Trophoblast cell (in vitro differentiated cells and primary cell): ENCODE measurements around the gene CASZ1.

Source experiments
- DNase-seq, 2 donors: peaks; one replicate each; pipeline ENCODE4 v3.0.0-alpha.2; 2016
- H2AFZ ChIP-seq: 2 replicates; pipeline ENCODE4 v1.6.1; 2013; ENCODE audit warnings: low read length, moderate library complexity, mild to moderate bottlenecking; ENCODE audit not compliant: insufficient read depth, poor library complexity
- H2AK5ac ChIP-seq: 2 replicates; pipeline ENCODE4 v1.6.1; 2013; ENCODE audit warnings: mild to moderate bottlenecking, low read length
- H2BK120ac ChIP-seq: 2 replicates; pipeline ENCODE4 v1.6.1; 2013; ENCODE audit warnings: low read length, mild to moderate bottlenecking, moderate library complexity; ENCODE audit not compliant: insufficient read depth, poor library complexity
- H2BK12ac ChIP-seq: 2 replicates; pipeline ENCODE4 v1.6.1; 2013; ENCODE audit warnings: mild to moderate bottlenecking, low read length, moderate library complexity
- H2BK5ac ChIP-seq: 2 replicates; pipeline ENCODE4 v1.6.1; 2013; ENCODE audit warnings: low read length, low read depth, moderate library complexity, mild to moderate bottlenecking; ENCODE audit not compliant: poor library complexity
- H3K14ac ChIP-seq: 2 replicates; pipeline ENCODE4 v1.6.1; 2013; ENCODE audit warnings: mild to moderate bottlenecking, low read length
- H3K18ac ChIP-seq: 2 replicates; pipeline ENCODE4 v1.6.1; 2013; ENCODE audit warnings: mild to moderate bottlenecking, low read length
- H3K23ac ChIP-seq: 2 replicates; pipeline ENCODE4 v1.6.1; 2013; ENCODE audit warnings: low read length
- H3K27ac ChIP-seq: 2 replicates; pipeline ENCODE4 v1.5.1; 2013; ENCODE audit warnings: low read depth, mild to moderate bottlenecking, inconsistent platforms, low read length, moderate library complexity
- H3K27me3 ChIP-seq: 2 replicates; pipeline ENCODE4 v1.6.1; 2013; ENCODE audit warnings: inconsistent platforms, mild to moderate bottlenecking, low read length, moderate library complexity; ENCODE audit not compliant: insufficient read depth
- H3K36me3 ChIP-seq, 2 experiments: 1 replicate in 1 of 2; 2 replicates in 1 of 2; pipeline ENCODE4 v1.6.1; 2013; ENCODE audit warnings: low read length in 2 of 2, mild to moderate bottlenecking in 2 of 2, moderate library complexity in 1 of 2; ENCODE audit not compliant: insufficient read depth in 2 of 2, control insufficient read depth in 1 of 2
- H3K4ac ChIP-seq: 2 replicates; pipeline ENCODE4 v1.6.1; 2013; ENCODE audit warnings: low read depth, mild to moderate bottlenecking, low read length, moderate library complexity
- H3K4me1 ChIP-seq, 2 experiments: 1 replicate in 1 of 2; 2 replicates in 1 of 2; pipeline ENCODE4 v1.6.1; 2013; ENCODE audit warnings: low read length in 2 of 2, mild to moderate bottlenecking in 2 of 2, moderate library complexity in 1 of 2; ENCODE audit not compliant: insufficient read depth in 2 of 2, control insufficient read depth in 1 of 2
- H3K4me2 ChIP-seq: 2 replicates; pipeline ENCODE4 v1.6.1; 2013; ENCODE audit warnings: inconsistent platforms, mild to moderate bottlenecking, low read length, moderate library complexity
- H3K4me3 ChIP-seq: 2 replicates; pipeline ENCODE4 v1.5.1; 2013; ENCODE audit warnings: mild to moderate bottlenecking, low read depth, low read length, inconsistent platforms
- H3K79me1 ChIP-seq: one replicate; pipeline ENCODE4 v1.6.1; 2013; ENCODE audit warnings: low read length
- H3K79me2 ChIP-seq: 2 replicates; pipeline ENCODE4 v1.6.1; 2013; ENCODE audit warnings: low read length, mild to moderate bottlenecking; ENCODE audit not compliant: control insufficient read depth, insufficient read depth, poor library complexity
- H3K9ac ChIP-seq: 2 replicates; pipeline ENCODE4 v1.6.1; 2013; ENCODE audit warnings: mild to moderate bottlenecking, low read length
- H3K9me3 ChIP-seq: 2 replicates; pipeline ENCODE4 v1.6.1; 2013; ENCODE audit warnings: low read depth, mild to moderate bottlenecking, control low read depth, inconsistent platforms, low read length; ENCODE audit not compliant: insufficient read depth
- H4K12ac ChIP-seq: 2 replicates; pipeline ENCODE4 v1.6.1; 2013; ENCODE audit warnings: low read depth, mild to moderate bottlenecking, low read length, moderate library complexity
- H4K8ac ChIP-seq: 2 replicates; pipeline ENCODE4 v1.6.1; 2013; ENCODE audit warnings: low read depth, mild to moderate bottlenecking, low read length, moderate library complexity
- H4K91ac ChIP-seq: one replicate; pipeline ENCODE4 v1.6.1; 2013; ENCODE audit warnings: low read depth, mild to moderate bottlenecking, low read length, moderate library complexity
- WGBS: extraction: QIAGEN DNeasy Blood & Tissue Kit; methylation state at CpG from one replicate; pipeline ENCODE4 v1.1.7; 2013; ENCODE audit warnings: missing lambda C conversion rate; ENCODE audit not compliant: insufficient read length, insufficient coverage; ENCODE audit errors: extremely low coverage; 5-methylcytosine and 5-hydroxymethylcytosine counted together

CASZ1 gene

GRCh38 chr1:10736634-10737586, 59.5 kb downstream of the CASZ1 start:
- Histone ChIP-seq H3K27ac (no peak overlapping the region), H2BK5ac (no peak overlapping the region), H3K9ac (no peak overlapping the region), H4K12ac (no peak overlapping the region), H4K8ac (no peak overlapping the region), H3K27me3 (no peaks in the 10 kb centered on the region), H2AK5ac (no peak overlapping the region), H3K4me2 (no peak overlapping the region), H3K23ac (no peak overlapping the region), H3K9me3 (no peaks in the 10 kb centered on the region), H2AFZ (no peak overlapping the region), H3K4me1 (no peaks in the 10 kb centered on the region), H3K79me1 (no peaks in the 10 kb centered on the region), H3K36me3 (no peaks in the 10 kb centered on the region), H3K14ac (no peak overlapping the region), H3K18ac (no peak overlapping the region), H2BK12ac (no peak overlapping the region), H3K79me2 (no peaks in the 10 kb centered on the region), H3K4me3 (no peak overlapping the region), H4K91ac (no peak overlapping the region), H2BK120ac (no peak overlapping the region), H3K4ac (no peak overlapping the region)
- whole genome bisulfite sequencing, result no CpG with 5 or more reads among the region's 27 CpGs
- DNase-seq, result no peak

- H3K4ac ChIP-seq, result no peak overlapping the region
- no peaks in the 10 kb centered on the region for H3K79me1 ChIP-seq
- H3K23ac ChIP-seq, result no peak overlapping the region
- H3K4me1 ChIP-seq, result no peaks in the 10 kb centered on the region
- no peak overlapping the region for H2BK120ac ChIP-seq
- H2BK5ac ChIP-seq, result no peak overlapping the region
- no peak overlapping the region for H3K9ac ChIP-seq
- H2AK5ac ChIP-seq, result no peak overlapping the region
- no peak overlapping the region for H2BK12ac ChIP-seq
- no peaks in the 10 kb centered on the region for H3K9me3 ChIP-seq
- no peak overlapping the region for H3K18ac ChIP-seq
- H4K12ac ChIP-seq, result no peak overlapping the region
- no peak overlapping the region for H3K4me3 ChIP-seq
- WGBS, result no CpG with 5 or more reads among the region's 11 CpGs
- H4K8ac ChIP-seq, result no peak overlapping the region
- DNase-seq, result no peak
- no peaks in the 10 kb centered on the region for H3K27me3 ChIP-seq
- no peak overlapping the region for H3K14ac ChIP-seq
- no peaks in the 10 kb centered on the region for H3K36me3 ChIP-seq
- no peaks in the 10 kb centered on the region for H3K79me2 ChIP-seq
- H4K91ac ChIP-seq, result no peak overlapping the region
- no peak overlapping the region for H3K27ac ChIP-seq
- H2AFZ ChIP-seq, result no peak overlapping the region
- no peak overlapping the region for H3K4me2 ChIP-seq
Measured at GRCh38 chr1:10735563-10736305, 60.7 kb downstream of the CASZ1 start.

GRCh38 chr1:10734962-10735544, 61.4 kb downstream of the CASZ1 start:
- H3K4me2 ChIP-seq, result no peak overlapping the region
- no peak overlapping the region for H2BK120ac ChIP-seq
- H3K27me3 ChIP-seq, result no peaks in the 10 kb centered on the region
- H2BK12ac ChIP-seq, result no peak overlapping the region
- no peak for DNase-seq
- H2AFZ ChIP-seq, result no peak overlapping the region
- no peak overlapping the region for H3K27ac ChIP-seq
- H3K4me3 ChIP-seq, result no peak overlapping the region
- no peak overlapping the region for H3K14ac ChIP-seq
- no CpG with 5 or more reads among the region's 24 CpGs for WGBS
- no peaks in the 10 kb centered on the region for H3K9me3 ChIP-seq
- no peak overlapping the region for H3K18ac ChIP-seq
- no peak overlapping the region for H4K8ac ChIP-seq
- H3K23ac ChIP-seq, result no peak overlapping the region
- no peaks in the 10 kb centered on the region for H3K4me1 ChIP-seq
- H4K12ac ChIP-seq, result no peak overlapping the region
- H3K36me3 ChIP-seq, result no peaks in the 10 kb centered on the region
- no peaks in the 10 kb centered on the region for H3K79me2 ChIP-seq
- H4K91ac ChIP-seq, result no peak overlapping the region
- no peak overlapping the region for H3K9ac ChIP-seq
- no peak overlapping the region for H2AK5ac ChIP-seq
- H3K4ac ChIP-seq, result no peak overlapping the region
- H3K79me1 ChIP-seq, result no peaks in the 10 kb centered on the region
- no peak overlapping the region for H2BK5ac ChIP-seq

DNA sequence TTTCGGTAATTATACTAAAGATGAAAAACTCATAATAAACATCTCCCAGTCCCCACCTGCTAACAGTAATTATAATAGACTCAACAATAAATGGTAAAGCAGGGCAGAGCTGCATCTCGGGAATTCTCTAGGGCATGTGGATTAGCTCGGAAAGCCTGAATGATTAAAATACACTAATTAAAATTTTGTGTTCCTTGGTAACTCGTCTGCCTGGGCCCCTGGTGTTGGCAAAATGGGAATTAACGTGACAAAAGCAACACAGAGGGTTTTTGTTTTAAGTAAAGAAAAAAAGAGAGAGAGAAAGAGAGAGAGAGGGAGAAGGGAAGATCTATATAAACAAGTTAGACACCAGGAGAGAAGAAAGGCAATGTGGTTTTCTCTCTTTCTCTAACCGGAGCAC, 62.1 kb downstream of the CASZ1 start:
- Histone ChIP-seq H2BK5ac (no peak overlapping the region), H3K4me2 (no peak overlapping the region), H3K4me1 (no peaks in the 10 kb centered on the region), H2BK12ac (no peak overlapping the region), H3K14ac (no peak overlapping the region), H3K23ac (no peak overlapping the region), H3K18ac (no peak overlapping the region), H3K79me2 (no peaks in the 10 kb centered on the region), H3K27ac (no peak overlapping the region), H3K9ac (no peak overlapping the region), H3K4me3 (no peak overlapping the region), H3K9me3 (no peaks in the 10 kb centered on the region), H3K27me3 (no peaks in the 10 kb centered on the region), H2BK120ac (no peak overlapping the region), H2AK5ac (no peak overlapping the region), H2AFZ (no peak overlapping the region), H3K4ac (no peak overlapping the region), H4K8ac (no peak overlapping the region), H3K79me1 (no peaks in the 10 kb centered on the region), H4K12ac (no peak overlapping the region), H3K36me3 (no peaks in the 10 kb centered on the region), H4K91ac (no peak overlapping the region)
- no peak for DNase-seq
- no CpG with 5 or more reads among the region's 6 CpGs for WGBS
